ENCODE measurements around the gene OR1L8. TPM values are rescaled to one million over a fixed set of nuclear protein-coding genes. Genes with fewer than 3 reads are reported as not detected.

OR1L8 gene
- total and polyA plus RNA-seq, 9 of the 15 experiments (the other 6 are each of a cell fraction or from before 2014, with no cell fraction given), result 0.03 to 0.06 (median 0.06) TPM; not detected in 6

DNA sequence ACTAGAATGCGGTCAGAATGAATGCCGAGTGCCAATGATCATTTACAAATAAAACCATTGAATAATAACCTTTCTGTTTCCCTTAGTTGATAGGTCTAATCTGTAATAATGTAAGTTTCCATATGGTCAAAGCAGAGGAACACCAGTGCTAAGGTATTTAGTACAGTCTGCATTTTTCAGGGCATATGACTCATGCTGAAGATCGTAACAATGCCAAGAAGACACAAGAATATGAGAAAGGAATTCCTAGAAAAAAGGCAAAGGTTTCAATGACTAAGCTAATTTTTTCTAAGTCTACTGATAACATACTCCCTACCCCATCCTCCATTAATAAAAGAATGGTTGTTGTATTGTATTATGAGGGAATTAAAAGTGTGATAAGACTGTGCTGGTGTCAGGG, 2.8 kb downstream of the OR1L8 start (continued):
- TF ChIP-seq MYBL2 (IDR thresholded peaks at IDR 0.05; ENCODE audit: low read depth) (no peak), MYBL2 (CRISPR knock-in tag; IDR thresholded peaks at IDR 0.05; ENCODE audit: borderline replicate concordance) (no peak), DACH1 (IDR thresholded peaks at IDR 0.05; ENCODE audit: partially characterized antibody) (peak; percentile 37), ARHGAP35 (IDR thresholded peaks at IDR 0.05; ENCODE audit: partially characterized antibody) (no peak), ARNT (IDR thresholded peaks at IDR 0.05) (peak in 1 of 2 experiments; percentile 24; a peak in 2 of 4 replicates), MTA3 (IDR thresholded peaks at IDR 0.05; ENCODE audit: borderline replicate concordance) (no peak), MGA (IDR thresholded peaks at IDR 0.05) (0 out of 2 replicates have a peak, but pooled peaks have one; percentile 37), XRCC5 (IDR thresholded peaks at IDR 0.05; ENCODE audit: low read depth, low read length) (no peak), STAT5A (IDR thresholded peaks at IDR 0.05; ENCODE audit: borderline replicate concordance, low read length) (peak; percentile 74), ZNF146 (CRISPR knock-in tag; IDR thresholded peaks at IDR 0.05; ENCODE audit: unreplicated experiment) (no peak), ZEB2 (IDR thresholded peaks at IDR 0.05) (peak; percentile 88), CHCHD3 (CRISPR knock-in tag; IDR thresholded peaks at IDR 0.05) (no peak), TEAD1 (CRISPR knock-in tag; IDR thresholded peaks at IDR 0.05) (no peak), NR2C1 (IDR thresholded peaks at IDR 0.05) (no peak), NR2C1 (tag; IDR thresholded peaks at IDR 0.05) (no peak), SRF (CRISPR knock-in tag; IDR thresholded peaks at IDR 0.05) (no peak)
- TF ChIP-seq, protein P1, sequence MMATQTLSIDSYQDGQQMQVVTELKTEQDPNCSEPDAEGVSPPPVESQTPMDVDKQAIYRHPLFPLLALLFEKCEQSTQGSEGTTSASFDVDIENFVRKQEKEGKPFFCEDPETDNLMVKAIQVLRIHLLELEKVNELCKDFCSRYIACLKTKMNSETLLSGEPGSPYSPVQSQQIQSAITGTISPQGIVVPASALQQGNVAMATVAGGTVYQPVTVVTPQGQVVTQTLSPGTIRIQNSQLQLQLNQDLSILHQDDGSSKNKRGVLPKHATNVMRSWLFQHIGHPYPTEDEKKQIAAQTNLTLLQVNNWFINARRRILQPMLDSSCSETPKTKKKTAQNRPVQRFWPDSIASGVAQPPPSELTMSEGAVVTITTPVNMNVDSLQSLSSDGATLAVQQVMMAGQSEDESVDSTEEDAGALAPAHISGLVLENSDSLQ (IDR thresholded peaks at IDR 0.05), result no peak

Data from K562 (cell line).